K562 (cell line): ENCODE results near the gene DDAH1.

Experiments
- ATF3 ChIP-seq, 2 experiments: fragments of 450-650 bp in 1 of 2; sonication (generic) in 1 of 2; formaldehyde crosslinking in 1 of 2; IDR thresholded peaks in 1 of 2; conservative IDR thresholded peaks in 1 of 2; 2 replicates each; pipeline versions ENCODE4 v1.6.1 to v1.8.1; 2016 to 2023; ENCODE audit warnings: mild to moderate bottlenecking in 2 of 2, moderate library complexity in 2 of 2, inconsistent platforms in 1 of 2, missing genetic modification reagents in 1 of 2
- DPF2 ChIP-seq: fragments of 450-650 bp; IDR thresholded peaks from 2 replicates; pipeline ENCODE4 v1.6.1; 2016
- ETV5 ChIP-seq: sonication (generic); formaldehyde crosslinking; IDR thresholded peaks from 2 replicates; pipeline ENCODE4 v1.4.0; 2020; ENCODE audit warnings: low read depth, mild to moderate bottlenecking, missing genetic modification reagents
- HDAC8 ChIP-seq: fragments of 450-650 bp; IDR thresholded peaks from 2 replicates; pipeline ENCODE4 v1.6.1; 2016; ENCODE audit warnings: mild to moderate bottlenecking, missing genetic modification characterization, moderate library complexity, missing compliant biosample characterization
- POLR2AphosphoS5 ChIP-seq: IDR thresholded peaks from 2 replicates; pipeline ENCODE4 v1.6.1; 2011; ENCODE audit warnings: mild to moderate bottlenecking, low read depth, low read length, moderate library complexity; ENCODE audit not compliant: control insufficient read depth, insufficient read depth
- ZNF165 ChIP-seq: fragments of 250-450 bp; sonication (Bioruptor Pico); IDR thresholded peaks from 2 replicates; pipeline ENCODE4 v1.4.0; 2020; ENCODE audit warnings: borderline replicate concordance
- ZNF24 ChIP-seq: fragments of 450-650 bp; IDR thresholded peaks from 2 replicates; pipeline ENCODE4 v1.6.1; 2016
- ZNF274 ChIP-seq: IDR thresholded peaks from 2 replicates; pipeline ENCODE4 v1.6.1; 2011; ENCODE audit warnings: low read depth, mild to moderate bottlenecking, low read length, moderate library complexity, borderline replicate concordance
- TF ChIP-seq, protein P1 (sequence below): sonication (generic); formaldehyde crosslinking; IDR thresholded peaks from 2 replicates; pipeline ENCODE4 v1.8.0; 2022; ENCODE audit warnings: mild to moderate bottlenecking, missing genetic modification reagents
- TF ChIP-seq, protein P2 (sequence below), 3 experiments: IDR thresholded peaks in 2 of 3; conservative IDR thresholded peaks in 1 of 3; 2 replicates each; pipeline ENCODE4 v1.5.1; 2011 to 2012; ENCODE audit warnings: low read length in 3 of 3, mild to moderate bottlenecking in 3 of 3, control low read depth in 2 of 3, improper control_type of control experiment in 1 of 3, inconsistent platforms in 1 of 3, low read depth in 1 of 3, mixed read lengths in 1 of 3, moderate library complexity in 1 of 3; ENCODE audit not compliant: insufficient read depth in 2 of 3

DNA sequence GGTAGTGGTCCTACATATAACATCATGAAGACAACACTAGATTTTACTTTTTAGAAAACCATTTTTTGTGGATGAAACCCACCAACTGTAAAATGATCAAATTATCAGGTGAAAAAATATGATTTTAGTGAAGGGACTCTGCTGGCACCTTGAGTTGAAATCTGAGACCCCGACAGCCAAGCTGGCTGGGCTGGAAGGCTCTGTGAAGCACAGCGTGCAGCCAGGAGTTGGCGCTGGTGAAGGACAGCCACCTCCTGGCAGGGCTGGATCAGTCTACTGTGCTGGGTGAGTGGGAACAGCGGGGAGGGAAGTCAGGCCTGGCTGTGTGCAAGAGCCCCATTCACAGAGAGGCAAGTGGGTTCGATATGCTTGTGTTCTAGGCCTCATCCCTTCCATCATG lies 47.9 kb downstream of the DDAH1 start:
- TF ChIP-seq ZNF24: no peak
- TF ChIP-seq POLR2AphosphoS5: no peak
- TF ChIP-seq, protein P1, sequence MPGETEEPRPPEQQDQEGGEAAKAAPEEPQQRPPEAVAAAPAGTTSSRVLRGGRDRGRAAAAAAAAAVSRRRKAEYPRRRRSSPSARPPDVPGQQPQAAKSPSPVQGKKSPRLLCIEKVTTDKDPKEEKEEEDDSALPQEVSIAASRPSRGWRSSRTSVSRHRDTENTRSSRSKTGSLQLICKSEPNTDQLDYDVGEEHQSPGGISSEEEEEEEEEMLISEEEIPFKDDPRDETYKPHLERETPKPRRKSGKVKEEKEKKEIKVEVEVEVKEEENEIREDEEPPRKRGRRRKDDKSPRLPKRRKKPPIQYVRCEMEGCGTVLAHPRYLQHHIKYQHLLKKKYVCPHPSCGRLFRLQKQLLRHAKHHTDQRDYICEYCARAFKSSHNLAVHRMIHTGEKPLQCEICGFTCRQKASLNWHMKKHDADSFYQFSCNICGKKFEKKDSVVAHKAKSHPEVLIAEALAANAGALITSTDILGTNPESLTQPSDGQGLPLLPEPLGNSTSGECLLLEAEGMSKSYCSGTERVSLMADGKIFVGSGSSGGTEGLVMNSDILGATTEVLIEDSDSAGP (CRISPR knock-in tag): no peak
- TF ChIP-seq ETV5 (CRISPR knock-in tag): no peak
- TF ChIP-seq ZNF274: no peak
- TF ChIP-seq, protein P2, sequence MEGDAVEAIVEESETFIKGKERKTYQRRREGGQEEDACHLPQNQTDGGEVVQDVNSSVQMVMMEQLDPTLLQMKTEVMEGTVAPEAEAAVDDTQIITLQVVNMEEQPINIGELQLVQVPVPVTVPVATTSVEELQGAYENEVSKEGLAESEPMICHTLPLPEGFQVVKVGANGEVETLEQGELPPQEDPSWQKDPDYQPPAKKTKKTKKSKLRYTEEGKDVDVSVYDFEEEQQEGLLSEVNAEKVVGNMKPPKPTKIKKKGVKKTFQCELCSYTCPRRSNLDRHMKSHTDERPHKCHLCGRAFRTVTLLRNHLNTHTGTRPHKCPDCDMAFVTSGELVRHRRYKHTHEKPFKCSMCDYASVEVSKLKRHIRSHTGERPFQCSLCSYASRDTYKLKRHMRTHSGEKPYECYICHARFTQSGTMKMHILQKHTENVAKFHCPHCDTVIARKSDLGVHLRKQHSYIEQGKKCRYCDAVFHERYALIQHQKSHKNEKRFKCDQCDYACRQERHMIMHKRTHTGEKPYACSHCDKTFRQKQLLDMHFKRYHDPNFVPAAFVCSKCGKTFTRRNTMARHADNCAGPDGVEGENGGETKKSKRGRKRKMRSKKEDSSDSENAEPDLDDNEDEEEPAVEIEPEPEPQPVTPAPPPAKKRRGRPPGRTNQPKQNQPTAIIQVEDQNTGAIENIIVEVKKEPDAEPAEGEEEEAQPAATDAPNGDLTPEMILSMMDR (IDR thresholded peaks at IDR 0.05 in 2 of 3, conservative IDR thresholded peaks at IDR 0.05 in 1 of 3; ENCODE audit: insufficient read depth in 2 of 3, low read depth in 1 of 3, low read length in 3 of 3): no peak
- no peak for TF ChIP-seq ZNF165 (CRISPR knock-in tag)
- TF ChIP-seq DPF2: no peak
- TF ChIP-seq ATF3 (IDR thresholded peaks at IDR 0.05): no peak
- no peak for TF ChIP-seq ATF3 (CRISPR knock-in tag; conservative IDR thresholded peaks at IDR 0.05)
- TF ChIP-seq HDAC8 (tag): no peak
